ENCODE data around the gene GHITM.
"Not testable (repeated sequence)": the region's sequence is repeated elsewhere in the genome, so short reads cannot be mapped to it uniquely, and the experiment has no call there.

DNA sequence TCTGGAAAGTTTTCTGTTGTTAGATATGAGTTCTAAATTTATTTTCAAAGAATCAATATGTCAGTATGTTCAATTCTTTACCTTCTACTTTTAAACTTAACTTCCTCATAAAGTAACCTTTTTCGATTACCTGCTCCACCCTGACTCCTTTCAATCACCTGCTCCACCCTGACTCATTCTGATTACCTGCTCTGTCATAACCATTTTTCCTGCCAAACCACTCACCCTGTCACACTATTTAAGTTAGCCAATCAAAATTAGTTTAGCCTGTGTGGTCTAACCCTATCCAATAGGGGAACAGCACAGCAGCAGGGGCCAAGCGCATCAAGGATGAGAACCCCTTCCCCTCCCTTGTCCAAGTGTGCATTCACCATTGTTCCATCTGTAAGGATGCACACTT lies 22.1 kb upstream of the GHITM start:
- not testable (repeated sequence) for TF ChIP-seq MXI1 (IDR thresholded peaks at IDR 0.05; ENCODE audit: low read depth, low read length); POLR2AphosphoS5 (IDR thresholded peaks at IDR 0.05; ENCODE audit: low read depth, low read length); TEAD4 (IDR thresholded peaks at IDR 0.05; ENCODE audit: borderline replicate concordance, insufficient read depth); GATA2 (CRISPR knock-in tag; IDR thresholded peaks at IDR 0.05); TAF1 (IDR thresholded peaks at IDR 0.05; ENCODE audit: borderline replicate concordance, low read depth, low read length); EP300 (IDR thresholded peaks at IDR 0.05; ENCODE audit: borderline replicate concordance in 1 of 2, low read depth in 1 of 2, low read length in 1 of 2); GABPA (IDR thresholded peaks at IDR 0.05; ENCODE audit: low read depth); EZH2phosphoT487 (IDR thresholded peaks at IDR 0.05; ENCODE audit: borderline replicate concordance, low read depth); USF2 (IDR thresholded peaks at IDR 0.05; ENCODE audit: borderline replicate concordance, low read depth, low read length); CHD2 (IDR thresholded peaks at IDR 0.05; ENCODE audit: low read length, partially characterized antibody); PBX3 (IDR thresholded peaks at IDR 0.05)
- TF ChIP-seq, protein P1, sequence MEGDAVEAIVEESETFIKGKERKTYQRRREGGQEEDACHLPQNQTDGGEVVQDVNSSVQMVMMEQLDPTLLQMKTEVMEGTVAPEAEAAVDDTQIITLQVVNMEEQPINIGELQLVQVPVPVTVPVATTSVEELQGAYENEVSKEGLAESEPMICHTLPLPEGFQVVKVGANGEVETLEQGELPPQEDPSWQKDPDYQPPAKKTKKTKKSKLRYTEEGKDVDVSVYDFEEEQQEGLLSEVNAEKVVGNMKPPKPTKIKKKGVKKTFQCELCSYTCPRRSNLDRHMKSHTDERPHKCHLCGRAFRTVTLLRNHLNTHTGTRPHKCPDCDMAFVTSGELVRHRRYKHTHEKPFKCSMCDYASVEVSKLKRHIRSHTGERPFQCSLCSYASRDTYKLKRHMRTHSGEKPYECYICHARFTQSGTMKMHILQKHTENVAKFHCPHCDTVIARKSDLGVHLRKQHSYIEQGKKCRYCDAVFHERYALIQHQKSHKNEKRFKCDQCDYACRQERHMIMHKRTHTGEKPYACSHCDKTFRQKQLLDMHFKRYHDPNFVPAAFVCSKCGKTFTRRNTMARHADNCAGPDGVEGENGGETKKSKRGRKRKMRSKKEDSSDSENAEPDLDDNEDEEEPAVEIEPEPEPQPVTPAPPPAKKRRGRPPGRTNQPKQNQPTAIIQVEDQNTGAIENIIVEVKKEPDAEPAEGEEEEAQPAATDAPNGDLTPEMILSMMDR (IDR thresholded peaks at IDR 0.05), result not testable (repeated sequence)
